ENCODE results near the gene PROX1. TPM values are rescaled to one million over a fixed set of nuclear protein-coding genes. Genes with fewer than 3 reads are reported as not detected.

Gene PROX1
- total and polyA plus RNA-seq, 2 of the 4 experiments (the other 2 are of a cell fraction) = under 0.01 to 0.02 TPM

GRCh38 chr1:214028649-214029406 lies 41.1 kb downstream of the PROX1 start:
- H3K79me1 ChIP-seq (ENCODE audit: low read depth in 1 of 2, low read length in 2 of 2) = no peaks in the 10 kb centered on the region
- no peak overlapping the region for H2BK20ac ChIP-seq (ENCODE audit: low read depth, low read length)
- in situ Hi-C loops (cut with MboI; ENCODE audit: low sequenced_read_pairs) = no loop called here
- no peak overlapping the region for H2AK9ac ChIP-seq (replicated peaks; ENCODE audit: low read depth, low read length, poor library complexity)
- no peaks in the 10 kb centered on the region for H3K9me3 ChIP-seq (ENCODE audit: control insufficient read depth, insufficient read depth, low read length)
- no peak overlapping the region for H2AFZ ChIP-seq (replicated peaks; ENCODE audit: low read length, poor library complexity)
- H2BK15ac ChIP-seq (ENCODE audit: low read depth, low read length) = no peak overlapping the region
- H3K27ac ChIP-seq (ENCODE audit: insufficient read depth, low read length) = no peak overlapping the region
- TF ChIP-seq RAD21 (IDR thresholded peaks at IDR 0.05; ENCODE audit: low read length) = no peak
- TF ChIP-seq CEBPB (IDR thresholded peaks at IDR 0.05; ENCODE audit: low read depth, low read length) = no peak
- no peak for TF ChIP-seq RCOR1 (IDR thresholded peaks at IDR 0.05; ENCODE audit: insufficient replicate concordance, low read length)
- no peak for TF ChIP-seq CTCF (conservative IDR thresholded peaks at IDR 0.05; ENCODE audit: low read depth, low read length)
- TF ChIP-seq CHD1 (IDR thresholded peaks at IDR 0.05; ENCODE audit: low read depth, low read length) = no peak
- no peak for TF ChIP-seq SMC3 (IDR thresholded peaks at IDR 0.05; ENCODE audit: low read depth, low read length)
- TF ChIP-seq MAFK (IDR thresholded peaks at IDR 0.05; ENCODE audit: low read depth, low read length) = no peak
- TF ChIP-seq MXI1 (IDR thresholded peaks at IDR 0.05; ENCODE audit: borderline replicate concordance, low read depth, low read length) = no peak
- TF ChIP-seq ELK1 (IDR thresholded peaks at IDR 0.05; ENCODE audit: borderline replicate concordance, low read depth, low read length) = no peak
- no peak for TF ChIP-seq USF2 (IDR thresholded peaks at IDR 0.05; ENCODE audit: low read depth, low read length)
- TF ChIP-seq MAZ (IDR thresholded peaks at IDR 0.05; ENCODE audit: borderline replicate concordance, low read depth, low read length) = no peak
- no peak for TF ChIP-seq POLR2A (IDR thresholded peaks at IDR 0.05; ENCODE audit: low read depth, low read length)
- TF ChIP-seq FOS (IDR thresholded peaks at IDR 0.05; ENCODE audit: low read depth, low read length) = no peak
- TF ChIP-seq NFE2L2 (IDR thresholded peaks at IDR 0.05; ENCODE audit: low read depth, low read length) = no peak
- no peak for TF ChIP-seq RFX5 (IDR thresholded peaks at IDR 0.05; ENCODE audit: low read depth, low read length)
- TF ChIP-seq BHLHE40 (IDR thresholded peaks at IDR 0.05; ENCODE audit: low read depth, low read length) = no peak
- no peak overlapping the region for H2AK5ac ChIP-seq (ENCODE audit: low read depth, low read length)
- H3K9me1 ChIP-seq (ENCODE audit: insufficient read depth, low read length) = no peaks in the 10 kb centered on the region
- H3K23ac ChIP-seq (ENCODE audit: low read depth, low read length) = no peak overlapping the region
- CTCF ChIA-PET = no interaction called here
- H3K4me3 ChIP-seq (ENCODE audit: insufficient read depth, low read depth, low read length) = no peak overlapping the region
- DNase-seq = no peak
- H3K9ac ChIP-seq (ENCODE audit: low read depth, low read length) = no peak overlapping the region
- dilution Hi-C loops (cut with HindIII; ENCODE audit: low sequenced_read_pairs, unreplicated experiment) = no loop called here
- POLR2A ChIA-PET (ENCODE audit: unreplicated experiment) = interaction anchor here (0.6 kb wide), 1 partner anchor 276 kb away, joined by 3 read pairs; no protein-coding TSS in a partner anchor
- no peak overlapping the region for H4K8ac ChIP-seq (ENCODE audit: low read depth in 2 of 2, low read length in 2 of 2)
- ATAC-seq (ENCODE audit: low read depth) = no peak
- H3K27me3 ChIP-seq (ENCODE audit: control insufficient read depth, insufficient read depth, low read length) = 0 out of 2 replicates have a peak, but pooled peaks cover 2% of the 10 kb centered on the region
- no peak overlapping the region for H3K4ac ChIP-seq (ENCODE audit: low read depth, low read length)
- H3K4me1 ChIP-seq (ENCODE audit: control insufficient read depth, insufficient read depth, low read length) = no peaks in the 10 kb centered on the region
- no peak overlapping the region for H3K56ac ChIP-seq (ENCODE audit: extremely low read depth, insufficient read depth, low read length)
- no TSS peak for BruUV-seq (replicated peaks)
- intact Hi-C loops (cut with micrococcal nuclease) = no loop called here
- H2BK120ac ChIP-seq (ENCODE audit: low read depth, low read length) = no peak overlapping the region
- H4K20me1 ChIP-seq (ENCODE audit: insufficient read depth, low read length) = no peaks in the 10 kb centered on the region
- no peak overlapping the region for H4K5ac ChIP-seq (ENCODE audit: low read depth, low read length)
- H2BK5ac ChIP-seq (ENCODE audit: low read depth, low read length, poor library complexity, severe bottlenecking) = no peak overlapping the region
- H4K91ac ChIP-seq (ENCODE audit: insufficient read depth, low read depth, low read length) = no peak overlapping the region
- no CpG with 5 or more reads among the region's 9 CpGs for WGBS, 2 experiments (ENCODE audit: extremely low coverage in 2 of 2, insufficient read length in 1 of 2)
- no peak overlapping the region for H3K18ac ChIP-seq (ENCODE audit: low read depth, low read length)
- H3K14ac ChIP-seq (replicated peaks; ENCODE audit: low read depth, low read length) = no peak overlapping the region
- H3K4me2 ChIP-seq (ENCODE audit: low read depth, low read length) = no peak overlapping the region
- H3K36me3 ChIP-seq (ENCODE audit: control insufficient read depth, insufficient read depth, low read length) = no peaks in the 10 kb centered on the region

Measured in IMR-90 (cell line).